ENCODE measurements around the gene CCDC112. TPM values are rescaled to one million over a fixed set of nuclear protein-coding genes. Genes with fewer than 3 reads are reported as not detected.
A peak's percentile ranks its signal among the peaks of the same experiment; 100 is the strongest.

CCDC112 gene
- total and polyA plus RNA-seq, 9 of the 15 experiments (the other 6 are each of a cell fraction or from before 2014, with no cell fraction given): 3.3 to 15.3 (median 7.4) TPM

DNA sequence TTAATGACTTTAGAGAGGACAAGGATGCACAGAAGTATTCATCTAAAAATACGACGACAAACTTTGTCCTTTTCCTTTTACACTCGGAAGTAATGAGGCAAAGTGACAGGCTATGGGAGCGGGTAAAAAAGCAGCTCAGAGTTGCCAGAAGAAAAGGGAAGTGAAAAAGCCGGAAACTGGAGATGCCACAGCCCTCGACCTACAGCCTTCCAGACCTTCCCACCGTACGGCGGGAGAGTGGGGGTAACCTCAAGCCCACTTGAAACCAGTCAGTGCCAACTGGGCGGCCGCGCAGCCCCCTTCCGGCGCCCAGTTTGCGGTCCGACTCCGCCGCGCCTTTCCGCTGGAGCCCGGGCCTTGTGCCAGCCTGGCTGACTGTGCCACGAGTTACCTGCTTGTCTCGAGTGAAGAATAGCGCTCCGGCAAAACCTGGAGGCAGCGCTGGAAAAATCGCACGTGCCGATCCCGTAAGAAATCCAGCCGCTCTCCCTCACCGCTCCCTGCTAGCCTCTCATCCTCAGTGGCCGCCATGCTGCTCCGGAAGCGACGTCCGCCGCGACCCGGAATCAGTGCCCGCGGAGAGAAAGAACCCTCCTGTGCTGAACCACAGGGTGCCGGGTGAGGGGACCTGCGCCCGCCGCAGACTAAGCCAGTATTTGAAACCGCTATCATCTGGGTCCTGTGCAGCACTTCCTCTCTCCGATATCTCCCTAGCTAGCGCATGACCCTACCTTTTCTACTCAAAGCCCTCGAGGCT, 34.0 kb downstream of the CCDC112 start, which contains the start of gene PGGT1B (continued):
- TF ChIP-seq, protein P1, sequence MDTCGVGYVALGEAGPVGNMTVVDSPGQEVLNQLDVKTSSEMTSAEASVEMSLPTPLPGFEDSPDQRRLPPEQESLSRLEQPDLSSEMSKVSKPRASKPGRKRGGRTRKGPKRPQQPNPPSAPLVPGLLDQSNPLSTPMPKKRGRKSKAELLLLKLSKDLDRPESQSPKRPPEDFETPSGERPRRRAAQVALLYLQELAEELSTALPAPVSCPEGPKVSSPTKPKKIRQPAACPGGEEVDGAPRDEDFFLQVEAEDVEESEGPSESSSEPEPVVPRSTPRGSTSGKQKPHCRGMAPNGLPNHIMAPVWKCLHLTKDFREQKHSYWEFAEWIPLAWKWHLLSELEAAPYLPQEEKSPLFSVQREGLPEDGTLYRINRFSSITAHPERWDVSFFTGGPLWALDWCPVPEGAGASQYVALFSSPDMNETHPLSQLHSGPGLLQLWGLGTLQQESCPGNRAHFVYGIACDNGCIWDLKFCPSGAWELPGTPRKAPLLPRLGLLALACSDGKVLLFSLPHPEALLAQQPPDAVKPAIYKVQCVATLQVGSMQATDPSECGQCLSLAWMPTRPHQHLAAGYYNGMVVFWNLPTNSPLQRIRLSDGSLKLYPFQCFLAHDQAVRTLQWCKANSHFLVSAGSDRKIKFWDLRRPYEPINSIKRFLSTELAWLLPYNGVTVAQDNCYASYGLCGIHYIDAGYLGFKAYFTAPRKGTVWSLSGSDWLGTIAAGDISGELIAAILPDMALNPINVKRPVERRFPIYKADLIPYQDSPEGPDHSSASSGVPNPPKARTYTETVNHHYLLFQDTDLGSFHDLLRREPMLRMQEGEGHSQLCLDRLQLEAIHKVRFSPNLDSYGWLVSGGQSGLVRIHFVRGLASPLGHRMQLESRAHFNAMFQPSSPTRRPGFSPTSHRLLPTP (IDR thresholded peaks at IDR 0.05; ENCODE audit: borderline replicate concordance, extremely low read depth, insufficient read length): no peak
- no peak for TF ChIP-seq RCOR1 (IDR thresholded peaks at IDR 0.05; ENCODE audit: borderline replicate concordance in 1 of 2, low read depth in 2 of 2, low read length in 2 of 2)
- no peak for TF ChIP-seq NFE2L1 (tag; IDR thresholded peaks at IDR 0.05; ENCODE audit: borderline replicate concordance, low read depth)
- TF ChIP-seq, protein P2, sequence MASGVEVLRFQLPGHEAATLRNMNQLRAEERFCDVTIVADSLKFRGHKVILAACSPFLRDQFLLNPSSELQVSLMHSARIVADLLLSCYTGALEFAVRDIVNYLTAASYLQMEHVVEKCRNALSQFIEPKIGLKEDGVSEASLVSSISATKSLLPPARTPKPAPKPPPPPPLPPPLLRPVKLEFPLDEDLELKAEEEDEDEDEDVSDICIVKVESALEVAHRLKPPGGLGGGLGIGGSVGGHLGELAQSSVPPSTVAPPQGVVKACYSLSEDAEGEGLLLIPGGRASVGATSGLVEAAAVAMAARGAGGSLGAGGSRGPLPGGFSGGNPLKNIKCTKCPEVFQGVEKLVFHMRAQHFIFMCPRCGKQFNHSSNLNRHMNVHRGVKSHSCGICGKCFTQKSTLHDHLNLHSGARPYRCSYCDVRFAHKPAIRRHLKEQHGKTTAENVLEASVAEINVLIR (CRISPR knock-in tag; IDR thresholded peaks at IDR 0.05): peak; percentile 72
- no peak for TF ChIP-seq FOXJ3 (CRISPR knock-in tag; IDR thresholded peaks at IDR 0.05)
- TF ChIP-seq, protein P3, sequence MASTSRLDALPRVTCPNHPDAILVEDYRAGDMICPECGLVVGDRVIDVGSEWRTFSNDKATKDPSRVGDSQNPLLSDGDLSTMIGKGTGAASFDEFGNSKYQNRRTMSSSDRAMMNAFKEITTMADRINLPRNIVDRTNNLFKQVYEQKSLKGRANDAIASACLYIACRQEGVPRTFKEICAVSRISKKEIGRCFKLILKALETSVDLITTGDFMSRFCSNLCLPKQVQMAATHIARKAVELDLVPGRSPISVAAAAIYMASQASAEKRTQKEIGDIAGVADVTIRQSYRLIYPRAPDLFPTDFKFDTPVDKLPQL (IDR thresholded peaks at IDR 0.05; ENCODE audit: extremely low read depth, insufficient read length): no peak
- no peak for TF ChIP-seq ZNF79 (CRISPR knock-in tag; IDR thresholded peaks at IDR 0.05; ENCODE audit: low read depth)
- TF ChIP-seq TBL1XR1 (IDR thresholded peaks at IDR 0.05; ENCODE audit: low read length in 2 of 2): no peak
- peak; percentile 86 for TF ChIP-seq NFRKB (IDR thresholded peaks at IDR 0.05; ENCODE audit: low read depth)
- no peak for TF ChIP-seq ZNF764 (CRISPR knock-in tag; IDR thresholded peaks at IDR 0.05; ENCODE audit: low read depth)
- TF ChIP-seq MCM2 (IDR thresholded peaks at IDR 0.05; ENCODE audit: low read depth): no peak
- TF ChIP-seq, protein P4, sequence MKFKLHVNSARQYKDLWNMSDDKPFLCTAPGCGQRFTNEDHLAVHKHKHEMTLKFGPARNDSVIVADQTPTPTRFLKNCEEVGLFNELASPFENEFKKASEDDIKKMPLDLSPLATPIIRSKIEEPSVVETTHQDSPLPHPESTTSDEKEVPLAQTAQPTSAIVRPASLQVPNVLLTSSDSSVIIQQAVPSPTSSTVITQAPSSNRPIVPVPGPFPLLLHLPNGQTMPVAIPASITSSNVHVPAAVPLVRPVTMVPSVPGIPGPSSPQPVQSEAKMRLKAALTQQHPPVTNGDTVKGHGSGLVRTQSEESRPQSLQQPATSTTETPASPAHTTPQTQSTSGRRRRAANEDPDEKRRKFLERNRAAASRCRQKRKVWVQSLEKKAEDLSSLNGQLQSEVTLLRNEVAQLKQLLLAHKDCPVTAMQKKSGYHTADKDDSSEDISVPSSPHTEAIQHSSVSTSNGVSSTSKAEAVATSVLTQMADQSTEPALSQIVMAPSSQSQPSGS (CRISPR knock-in tag; IDR thresholded peaks at IDR 0.05): no peak
- TF ChIP-seq, protein P5, sequence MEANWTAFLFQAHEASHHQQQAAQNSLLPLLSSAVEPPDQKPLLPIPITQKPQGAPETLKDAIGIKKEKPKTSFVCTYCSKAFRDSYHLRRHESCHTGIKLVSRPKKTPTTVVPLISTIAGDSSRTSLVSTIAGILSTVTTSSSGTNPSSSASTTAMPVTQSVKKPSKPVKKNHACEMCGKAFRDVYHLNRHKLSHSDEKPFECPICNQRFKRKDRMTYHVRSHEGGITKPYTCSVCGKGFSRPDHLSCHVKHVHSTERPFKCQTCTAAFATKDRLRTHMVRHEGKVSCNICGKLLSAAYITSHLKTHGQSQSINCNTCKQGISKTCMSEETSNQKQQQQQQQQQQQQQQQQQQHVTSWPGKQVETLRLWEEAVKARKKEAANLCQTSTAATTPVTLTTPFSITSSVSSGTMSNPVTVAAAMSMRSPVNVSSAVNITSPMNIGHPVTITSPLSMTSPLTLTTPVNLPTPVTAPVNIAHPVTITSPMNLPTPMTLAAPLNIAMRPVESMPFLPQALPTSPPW (CRISPR knock-in tag; IDR thresholded peaks at IDR 0.05): peak; percentile 56
- TF ChIP-seq, protein P6, sequence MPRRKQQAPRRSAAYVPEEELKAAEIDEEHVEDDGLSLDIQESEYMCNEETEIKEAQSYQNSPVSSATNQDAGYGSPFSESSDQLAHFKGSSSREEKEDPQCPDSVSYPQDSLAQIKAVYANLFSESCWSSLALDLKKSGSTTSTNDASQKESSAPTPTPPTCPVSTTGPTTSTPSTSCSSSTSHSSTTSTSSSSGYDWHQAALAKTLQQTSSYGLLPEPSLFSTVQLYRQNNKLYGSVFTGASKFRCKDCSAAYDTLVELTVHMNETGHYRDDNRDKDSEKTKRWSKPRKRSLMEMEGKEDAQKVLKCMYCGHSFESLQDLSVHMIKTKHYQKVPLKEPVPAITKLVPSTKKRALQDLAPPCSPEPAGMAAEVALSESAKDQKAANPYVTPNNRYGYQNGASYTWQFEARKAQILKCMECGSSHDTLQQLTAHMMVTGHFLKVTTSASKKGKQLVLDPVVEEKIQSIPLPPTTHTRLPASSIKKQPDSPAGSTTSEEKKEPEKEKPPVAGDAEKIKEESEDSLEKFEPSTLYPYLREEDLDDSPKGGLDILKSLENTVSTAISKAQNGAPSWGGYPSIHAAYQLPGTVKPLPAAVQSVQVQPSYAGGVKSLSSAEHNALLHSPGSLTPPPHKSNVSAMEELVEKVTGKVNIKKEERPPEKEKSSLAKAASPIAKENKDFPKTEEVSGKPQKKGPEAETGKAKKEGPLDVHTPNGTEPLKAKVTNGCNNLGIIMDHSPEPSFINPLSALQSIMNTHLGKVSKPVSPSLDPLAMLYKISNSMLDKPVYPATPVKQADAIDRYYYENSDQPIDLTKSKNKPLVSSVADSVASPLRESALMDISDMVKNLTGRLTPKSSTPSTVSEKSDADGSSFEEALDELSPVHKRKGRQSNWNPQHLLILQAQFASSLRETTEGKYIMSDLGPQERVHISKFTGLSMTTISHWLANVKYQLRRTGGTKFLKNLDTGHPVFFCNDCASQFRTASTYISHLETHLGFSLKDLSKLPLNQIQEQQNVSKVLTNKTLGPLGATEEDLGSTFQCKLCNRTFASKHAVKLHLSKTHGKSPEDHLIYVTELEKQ (CRISPR knock-in tag; IDR thresholded peaks at IDR 0.05): peak; percentile 22; the same call in 1 of the 2 replicates

Measured in K562 (cell line).